Activated CD8-positive, alpha-beta T cell treated with anti-CD3 and anti-CD28 coated beads for 36 hours (primary cell): Measurements from ENCODE around the gene GRM8. TPM values are rescaled to one million over a fixed set of nuclear protein-coding genes. Genes with fewer than 3 reads are reported as not detected.
"Not testable (repeated sequence)": the region's sequence is repeated elsewhere in the genome, so short reads cannot be mapped to it uniquely, and the experiment has no call there.

Experiments
- ATAC-seq: fragments of 200-7000 bp; cut with Tn5 transposase; one replicate; pipeline ENCODE4 v1.10.0; 2021; ENCODE audit warnings: mild to moderate bottlenecking, moderate library complexity
- CTCF ChIA-PET: fragments of 350-600 bp; sonication (Branson Sonifier 250); formaldehyde crosslinking; loops from one replicate; lab custom pipeline; 2021; ENCODE audit warnings: antibody characterized with exemption; lab: Charles Lee
- POLR2A ChIA-PET: fragments of 350-600 bp; sonication (Branson Sonifier 250); formaldehyde crosslinking; loops from one replicate; lab custom pipeline; 2021; ENCODE audit warnings: antibody characterized with exemption; lab: Charles Lee
- DNase-seq: peaks from one replicate; pipeline ENCODE4 v3.0.0-alpha.2; 2020
- H3K27ac Mint-ChIP-seq: one replicate; pipeline ENCODE4 v1.8.0; 2021; ENCODE audit warnings: mild to moderate bottlenecking, mixed read lengths
- H3K27me3 Mint-ChIP-seq: one replicate; pipeline ENCODE4 v1.8.0; 2021; ENCODE audit warnings: mixed read lengths
- H3K36me3 Mint-ChIP-seq: one replicate; pipeline ENCODE4 v1.8.0; 2021; ENCODE audit warnings: low read depth, mixed read lengths
- H3K4me1 Mint-ChIP-seq: one replicate; pipeline ENCODE4 v1.8.0; 2021; ENCODE audit warnings: low read depth, mixed read lengths
- H3K4me3 Mint-ChIP-seq: one replicate; pipeline ENCODE4 v1.8.0; 2021; ENCODE audit warnings: mild to moderate bottlenecking, moderate library complexity, mixed read lengths
- H3K9me3 Mint-ChIP-seq: one replicate; pipeline ENCODE4 v1.8.0; 2021; ENCODE audit warnings: mixed read lengths
- intact Hi-C: fragments of 100-400 bp; cut with micrococcal nuclease; formaldehyde crosslinking; loops from one replicate; pipeline ENCODE4 v1.10.0; 2022
- total RNA-seq, 2 experiments: library from RNA; stranded (reverse); gene quantifications; one replicate each; pipeline ENCODE4 v1.2.3, GENCODE V29; 2021
- TF ChIP-seq, protein P1 (sequence below): fragments of 200-600 bp; IDR thresholded peaks from one replicate; pipeline ENCODE4 v1.8.0; 2022; ENCODE audit warnings: antibody characterized with exemption, mild to moderate bottlenecking

Gene GRM8
- total RNA-seq, 2 experiments from 2014 or later: not detected

DNA sequence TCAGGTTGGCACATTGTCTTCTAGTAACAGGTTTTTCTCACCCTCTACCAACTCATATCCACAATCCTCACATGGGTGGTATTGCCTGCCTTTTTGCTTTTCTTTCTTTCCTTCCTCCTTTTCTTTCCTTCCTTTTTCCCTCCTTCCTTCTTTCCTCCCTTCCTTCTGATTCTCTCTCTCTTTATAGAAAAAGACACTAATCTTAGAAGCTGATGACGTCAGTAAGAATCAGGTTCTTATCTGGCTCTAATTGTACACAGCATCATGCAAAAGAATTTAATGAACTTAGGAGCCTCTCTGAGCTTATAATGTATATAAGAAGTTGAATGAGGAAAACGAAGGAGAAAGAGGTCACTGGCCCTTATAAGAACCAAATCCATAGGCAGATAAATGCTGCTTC is 328.3 kb downstream of the GRM8 start:
- Mint-ChIP-seq H3K27ac (no peak overlapping the region), H3K4me1 (no peaks in the 10 kb centered on the region), H3K9me3 (no peaks in the 10 kb centered on the region), H3K27me3 (peaks cover 8% of the 10 kb centered on the region), H3K4me3 (no peak overlapping the region), H3K36me3 (no peaks in the 10 kb centered on the region)
- TF ChIP-seq, protein P1, sequence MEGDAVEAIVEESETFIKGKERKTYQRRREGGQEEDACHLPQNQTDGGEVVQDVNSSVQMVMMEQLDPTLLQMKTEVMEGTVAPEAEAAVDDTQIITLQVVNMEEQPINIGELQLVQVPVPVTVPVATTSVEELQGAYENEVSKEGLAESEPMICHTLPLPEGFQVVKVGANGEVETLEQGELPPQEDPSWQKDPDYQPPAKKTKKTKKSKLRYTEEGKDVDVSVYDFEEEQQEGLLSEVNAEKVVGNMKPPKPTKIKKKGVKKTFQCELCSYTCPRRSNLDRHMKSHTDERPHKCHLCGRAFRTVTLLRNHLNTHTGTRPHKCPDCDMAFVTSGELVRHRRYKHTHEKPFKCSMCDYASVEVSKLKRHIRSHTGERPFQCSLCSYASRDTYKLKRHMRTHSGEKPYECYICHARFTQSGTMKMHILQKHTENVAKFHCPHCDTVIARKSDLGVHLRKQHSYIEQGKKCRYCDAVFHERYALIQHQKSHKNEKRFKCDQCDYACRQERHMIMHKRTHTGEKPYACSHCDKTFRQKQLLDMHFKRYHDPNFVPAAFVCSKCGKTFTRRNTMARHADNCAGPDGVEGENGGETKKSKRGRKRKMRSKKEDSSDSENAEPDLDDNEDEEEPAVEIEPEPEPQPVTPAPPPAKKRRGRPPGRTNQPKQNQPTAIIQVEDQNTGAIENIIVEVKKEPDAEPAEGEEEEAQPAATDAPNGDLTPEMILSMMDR: no peak
- ChIA-PET POLR2A (interaction anchor here (0.7 kb wide), 1 partner anchor 19 kb away, joined by 3 read pairs; no protein-coding TSS in a partner anchor), CTCF (no interaction called here)
- DNase-seq (no peak), ATAC-seq (no peak)
- intact Hi-C loops: no loop called here

GRCh38 chr7:126911627-126912026 is 341.1 kb downstream of the GRM8 start:
- CTCF ChIA-PET, H3K27ac Mint-ChIP-seq, H3K4me3 Mint-ChIP-seq, intact Hi-C loops, ATAC-seq, H3K9me3 Mint-ChIP-seq, H3K36me3 Mint-ChIP-seq, DNase-seq, H3K27me3 Mint-ChIP-seq, POLR2A ChIA-PET, H3K4me1 Mint-ChIP-seq: not testable (repeated sequence)

GRCh38 chr7:126908564-126908963 is 344.2 kb downstream of the GRM8 start:
- H3K4me1 Mint-ChIP-seq, CTCF ChIA-PET, intact Hi-C loops: not testable (repeated sequence)

GRCh38 chr7:126907657-126908056 is 345.1 kb downstream of the GRM8 start:
- DNase-seq, H3K36me3 Mint-ChIP-seq, ATAC-seq, CTCF ChIA-PET, POLR2A ChIA-PET, H3K4me3 Mint-ChIP-seq, H3K27ac Mint-ChIP-seq, intact Hi-C loops, H3K4me1 Mint-ChIP-seq, H3K9me3 Mint-ChIP-seq, H3K27me3 Mint-ChIP-seq: not testable (repeated sequence)

More at GRCh38 chr7:126908564-126908963, 344.2 kb downstream of the GRM8 start:
- H3K9me3 Mint-ChIP-seq, POLR2A ChIA-PET, H3K27me3 Mint-ChIP-seq, H3K27ac Mint-ChIP-seq, H3K36me3 Mint-ChIP-seq, DNase-seq, H3K4me3 Mint-ChIP-seq, ATAC-seq: not testable (repeated sequence)

DNA sequence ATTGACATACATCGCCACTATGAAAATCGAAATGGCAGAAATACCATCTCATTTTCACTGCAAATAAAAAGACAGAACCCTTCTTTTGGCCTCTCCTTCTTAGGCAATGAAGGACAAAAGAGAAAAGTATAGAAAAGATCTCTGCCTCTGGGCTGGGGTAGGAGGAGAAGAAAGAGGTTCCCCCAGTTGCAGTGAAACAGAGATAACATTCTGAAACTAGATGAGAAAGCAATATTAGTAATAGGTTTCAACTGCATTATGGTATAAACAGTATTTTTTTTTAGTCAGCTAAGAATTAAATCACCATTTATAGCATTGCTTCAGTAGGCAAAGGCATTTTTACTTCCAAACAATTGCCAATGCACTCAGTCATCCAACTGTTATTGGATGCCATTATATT is 347.5 kb downstream of the GRM8 start:
- intact Hi-C loops, H3K9me3 Mint-ChIP-seq, H3K4me3 Mint-ChIP-seq, POLR2A ChIA-PET, ATAC-seq, H3K4me1 Mint-ChIP-seq, H3K36me3 Mint-ChIP-seq, DNase-seq, H3K27ac Mint-ChIP-seq, CTCF ChIA-PET, H3K27me3 Mint-ChIP-seq: not testable (repeated sequence)

- H3K36me3 Mint-ChIP-seq, H3K9me3 Mint-ChIP-seq, H3K4me1 Mint-ChIP-seq, H3K27me3 Mint-ChIP-seq, H3K4me3 Mint-ChIP-seq, POLR2A ChIA-PET, H3K27ac Mint-ChIP-seq, DNase-seq, ATAC-seq: not testable (repeated sequence)
- CTCF ChIA-PET: interaction anchor here (0.9 to 1.4 kb wide), 2 partner anchors 97 to 98 kb away, joined by 3 to 7 read pairs; no protein-coding TSS in a partner anchor
- intact Hi-C loops: loop anchor here (2.0 kb wide), 1 partner anchor 98 kb away; no protein-coding TSS in a partner anchor
Measured at GRCh38 chr7:126901041-126901765, 351.5 kb downstream of the GRM8 start.

DNA sequence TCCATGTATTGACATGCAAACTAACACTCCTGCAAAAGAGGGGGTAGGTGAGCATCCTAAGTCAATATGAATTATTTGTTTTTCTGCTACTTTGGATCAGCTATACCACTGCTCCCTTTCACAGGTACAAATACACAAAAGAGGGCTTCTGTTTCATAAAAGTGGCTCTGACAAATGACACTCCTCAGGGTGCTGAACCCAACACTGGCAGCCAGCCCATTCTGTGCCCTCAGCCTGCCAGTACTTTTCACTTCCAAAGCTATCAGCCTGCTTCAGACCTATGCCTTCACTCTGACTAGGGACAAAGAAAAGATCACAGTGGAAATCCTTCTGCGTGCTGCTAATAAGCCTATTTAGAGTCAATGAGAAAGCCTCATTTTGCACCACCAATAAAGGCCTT is 364.8 kb downstream of the GRM8 start:
- ATAC-seq, H3K27ac Mint-ChIP-seq, H3K9me3 Mint-ChIP-seq, H3K4me1 Mint-ChIP-seq, H3K27me3 Mint-ChIP-seq, H3K4me3 Mint-ChIP-seq, intact Hi-C loops, DNase-seq, CTCF ChIA-PET, H3K36me3 Mint-ChIP-seq, POLR2A ChIA-PET: not testable (repeated sequence)

GRCh38 chr7:126887560-126887959 is 365.2 kb downstream of the GRM8 start:
- DNase-seq, H3K4me1 Mint-ChIP-seq, POLR2A ChIA-PET, H3K4me3 Mint-ChIP-seq, CTCF ChIA-PET, H3K27ac Mint-ChIP-seq, intact Hi-C loops, ATAC-seq, H3K36me3 Mint-ChIP-seq, H3K9me3 Mint-ChIP-seq, H3K27me3 Mint-ChIP-seq: not testable (repeated sequence)

GRCh38 chr7:126882730-126883129 is 370.0 kb downstream of the GRM8 start:
- H3K4me3 Mint-ChIP-seq, H3K27me3 Mint-ChIP-seq, H3K9me3 Mint-ChIP-seq, H3K27ac Mint-ChIP-seq, ATAC-seq, H3K4me1 Mint-ChIP-seq, CTCF ChIA-PET, DNase-seq, intact Hi-C loops, POLR2A ChIA-PET, H3K36me3 Mint-ChIP-seq: not testable (repeated sequence)

GRCh38 chr7:126881908-126882307 is 370.8 kb downstream of the GRM8 start:
- H3K36me3 Mint-ChIP-seq, H3K27ac Mint-ChIP-seq, H3K9me3 Mint-ChIP-seq, DNase-seq, H3K4me3 Mint-ChIP-seq, H3K27me3 Mint-ChIP-seq, CTCF ChIA-PET, POLR2A ChIA-PET, H3K4me1 Mint-ChIP-seq, ATAC-seq, intact Hi-C loops: not testable (repeated sequence)
